Spleen (tissue), 11 donors: ENCODE results near the gene EPS8L3. TPM values are rescaled to one million over a fixed set of nuclear protein-coding genes. Genes with fewer than 3 reads are reported as not detected.

Experiments
- DNase-seq: peaks from one replicate; pipeline ENCODE4 v3.0.0-alpha.2; 2020
- H3K27ac ChIP-seq, 8 donors: fragments of 200-600 bp; sonication (generic) in 7 of 8; 1 replicate in 4 of 8; 2 replicates in 4 of 8; pipeline versions ENCODE4 v1.5.0 to v1.8.0; 2016 to 2021; ENCODE audit warnings: inconsistent platforms in 4 of 8, mild to moderate bottlenecking in 4 of 8, moderate library complexity in 1 of 8
- H3K27me3 ChIP-seq, 7 donors: fragments of 200-600 bp; sonication (generic) in 6 of 7; replicated peaks in 1 of 7; 1 replicate in 4 of 7; 2 replicates in 3 of 7; pipeline versions ENCODE4 v1.5.0 to v1.8.0; 2016 to 2021; ENCODE audit warnings: inconsistent platforms in 3 of 7, mild to moderate bottlenecking in 1 of 7
- H3K36me3 ChIP-seq, 6 donors: fragments of 200-600 bp; sonication (generic) in 5 of 6; 1 replicate in 4 of 6; 2 replicates in 2 of 6; pipeline versions ENCODE4 v1.5.0 to v1.8.0; 2016 to 2021; ENCODE audit warnings: inconsistent platforms in 2 of 6
- H3K4me1 ChIP-seq, 6 donors: fragments of 200-600 bp; sonication (generic) in 5 of 6; 1 replicate in 3 of 6; 2 replicates in 3 of 6; pipeline versions ENCODE4 v1.5.0 to v1.8.0; 2016 to 2021; ENCODE audit warnings: inconsistent platforms in 3 of 6
- H3K4me3 ChIP-seq, 8 donors: fragments of 200-600 bp; sonication (generic) in 7 of 8; 1 replicate in 4 of 8; 2 replicates in 4 of 8; pipeline versions ENCODE4 v1.5.0 to v1.8.0; 2016 to 2021; ENCODE audit warnings: inconsistent platforms in 4 of 8, mild to moderate bottlenecking in 4 of 8, moderate library complexity in 2 of 8
- H3K9me3 ChIP-seq, 8 donors: fragments of 200-600 bp; sonication (generic) in 7 of 8; 1 replicate in 4 of 8; 2 replicates in 4 of 8; pipeline versions ENCODE4 v1.5.0 to v1.8.0; 2016 to 2021; ENCODE audit warnings: inconsistent platforms in 4 of 8
- CTCF ChIP-seq, 11 experiments: fragments of 200-600 bp in 7 of 11; fragments of 450-650 bp in 4 of 11; sonication (generic) in 4 of 11; IDR thresholded peaks in 8 of 11; conservative IDR thresholded peaks in 3 of 11; 1 replicate in 7 of 11; 2 replicates in 4 of 11; pipeline versions ENCODE4 v1.4.0 to v1.8.0; 2016 to 2021; ENCODE audit warnings: antibody characterized with exemption in 11 of 11, inconsistent platforms in 4 of 11, mild to moderate bottlenecking in 1 of 11
- POLR2A ChIP-seq, 3 donors: fragments of 450-650 bp; IDR thresholded peaks; one replicate each; pipeline ENCODE4 v1.5.1; 2017; ENCODE audit warnings: antibody characterized with exemption in 3 of 3, mild to moderate bottlenecking in 1 of 3
- POLR2AphosphoS5 ChIP-seq, 3 donors: sonication (generic); formaldehyde crosslinking; IDR thresholded peaks; one replicate each; pipeline ENCODE4 v1.5.1; 2017; ENCODE audit warnings: antibody characterized with exemption in 3 of 3
- WGBS, 5 donors: extraction: QIAGEN DNeasy Blood & Tissue Kit in 3 of 5; methylation state at CpG; one replicate each; pipeline versions ENCODE4 v1.1.5 to v1.1.7; 2013 to 2018; 5-methylcytosine and 5-hydroxymethylcytosine counted together
- intact Hi-C: fragments of 100-400 bp; cut with DNase I; formaldehyde crosslinking; loops from one replicate; pipeline ENCODE4 v1.15.0; 2023; ENCODE audit warnings: low total_unique reads
- polyA plus RNA-seq, 3 donors: library from polyadenylated mRNA; stranded (reverse); fragments of 200-250 nt; gene quantifications; one replicate each; pipeline ENCODE4 v1.2.1, GENCODE V29; 2013
- total RNA-seq, 7 donors: library from RNA; depleted of rRNA in 3 of 7; stranded (reverse); fragments of >200 nt in 3 of 7; fragmentation: NEBNext Ultra II Directional in 4 of 7; extraction: Animal tissue kit (Norgen Biotek cat#: 25700) in 4 of 7; gene quantifications; one replicate each; pipeline versions ENCODE4 v1.1.0 to v1.2.1, GENCODE V29; 2016 to 2021
- donor health status: healthy with polysubstance abuse.
- donor health status: DM: no; HTN: no; CAD: no; lungs with moderate emphysema.
- donor health status: DM: no; HTN: no; CAD: no.
- donor health status: Bipolar disorder and iron deficiency.
- donor health status: healthy.
- donor health status: DM: no; HTN: no; CAD: no.
- donor health status: DM: yes; HTN: yes; CAD: no.

The EPS8L3 gene
- total and polyA plus RNA-seq, 10 donors = 1.2 TPM; not detected in 9

- no peaks in the 10 kb centered on the region for H3K36me3 ChIP-seq
- H3K9me3 ChIP-seq = peaks cover 0 to 13% (median 6%) of the 10 kb centered on the region in 8 donors
- no peak for DNase-seq
- H3K27me3 ChIP-seq = no peaks in the 10 kb centered on the region
- no peak for TF ChIP-seq CTCF (IDR thresholded peaks at IDR 0.05 in 8 of 11, conservative IDR thresholded peaks at IDR 0.05 in 3 of 11)
- TF ChIP-seq POLR2A (IDR thresholded peaks at IDR 0.05) = no peak
- no peak for TF ChIP-seq POLR2AphosphoS5 (IDR thresholded peaks at IDR 0.05)
- intact Hi-C loops = no loop called here
- WGBS, 5 donors = 82 to 100% (median 93%) methylated on average over 1 of the region's 1 CpG
- peaks cover 0 to 24% (median 7%) of the 10 kb centered on the region in 6 donors for H3K4me1 ChIP-seq
- H3K4me3 ChIP-seq = no peak overlapping the region
- no peak overlapping the region for H3K27ac ChIP-seq
Observed at GRCh38 chr1:109780982-109781381, 17.3 kb upstream of the EPS8L3 start.

GRCh38 chr1:109777980-109778625 is 14.4 kb upstream of the EPS8L3 start:
- TF ChIP-seq CTCF (IDR thresholded peaks at IDR 0.05 in 8 of 11, conservative IDR thresholded peaks at IDR 0.05 in 3 of 11) = no peak
- TF ChIP-seq POLR2AphosphoS5 (IDR thresholded peaks at IDR 0.05) = no peak
- TF ChIP-seq POLR2A (IDR thresholded peaks at IDR 0.05) = no peak
- Histone ChIP-seq H3K36me3 (no peaks in the 10 kb centered on the region), H3K27me3 (peaks cover 0 to 6% (median 0%) of the 10 kb centered on the region in 7 donors), H3K27ac (no peak overlapping the region), H3K9me3 (peaks cover 0 to 13% (median 6%) of the 10 kb centered on the region in 8 donors), H3K4me1 (peaks cover 0 to 38% (median 12%) of the 10 kb centered on the region in 6 donors), H3K4me3 (no peak overlapping the region)
- WGBS, 5 donors = 90 to 95% (median 94%) methylated on average over 9 of the region's 9 CpGs
- intact Hi-C loops = loop anchor here (2.0 to 5.0 kb wide), 2 partner anchors 207 to 231 kb away; partner anchors contain the start of genes AHCYL1 and GNAI3
- DNase-seq = peak; percentile 17

- H3K4me1 ChIP-seq = peaks cover 0 to 34% (median 12%) of the 10 kb centered on the region in 6 donors
- peaks cover 0 to 6% (median 0%) of the 10 kb centered on the region in 7 donors for H3K27me3 ChIP-seq
- H3K36me3 ChIP-seq = no peaks in the 10 kb centered on the region
- H3K9me3 ChIP-seq = peaks cover 0 to 13% (median 6%) of the 10 kb centered on the region in 8 donors
- TF ChIP-seq POLR2A (IDR thresholded peaks at IDR 0.05) = no peak
- TF ChIP-seq CTCF (IDR thresholded peaks at IDR 0.05 in 8 of 11, conservative IDR thresholded peaks at IDR 0.05 in 3 of 11) = no peak
- TF ChIP-seq POLR2AphosphoS5 (IDR thresholded peaks at IDR 0.05) = no peak
- peak overlapping the region in 4 of 8 donors; percentile 20 to 54 (median 42) for H3K27ac ChIP-seq
- intact Hi-C loops = loop anchor here (2.0 to 5.0 kb wide), 2 partner anchors 207 to 230 kb away; partner anchors contain the start of genes AHCYL1 and GNAI3
- DNase-seq = peak; percentile 54
- 76 to 94% (median 89%) methylated on average over 7 of the region's 7 CpGs for WGBS, 5 donors
- H3K4me3 ChIP-seq = no peak overlapping the region
Observed at GRCh38 chr1:109777436-109777835, 13.7 kb upstream of the EPS8L3 start.

GRCh38 chr1:109776911-109777310 is 13.2 kb upstream of the EPS8L3 start:
- Histone ChIP-seq H3K27ac (peak overlapping the region in 4 of 8 donors; percentile 20 to 54 (median 42)), H3K9me3 (peaks cover 0 to 13% (median 6%) of the 10 kb centered on the region in 8 donors), H3K36me3 (no peaks in the 10 kb centered on the region), H3K4me3 (no peak overlapping the region), H3K4me1 (peaks cover 0 to 29% (median 12%) of the 10 kb centered on the region in 6 donors), H3K27me3 (peaks cover 0 to 6% (median 0%) of the 10 kb centered on the region in 7 donors)
- DNase-seq = peak; percentile 93
- WGBS, 5 donors = 0 to 36% (median 29%) methylated on average over 1 to 4 of the region's 4 CpGs
- intact Hi-C loops = loop anchor here (2.0 to 5.0 kb wide), 2 partner anchors 208 to 230 kb away; partner anchors contain the start of genes AHCYL1 and GNAI3
- no peak for TF ChIP-seq POLR2A (IDR thresholded peaks at IDR 0.05)
- peak; percentile 33 to 69 (median 65) for TF ChIP-seq POLR2AphosphoS5 (IDR thresholded peaks at IDR 0.05)
- TF ChIP-seq CTCF (IDR thresholded peaks at IDR 0.05 in 8 of 11, conservative IDR thresholded peaks at IDR 0.05 in 3 of 11) = peak; percentile 96 to 99 (median 98)
